ENCODE results near the gene PHF21A.

Gene PHF21A

DNA sequence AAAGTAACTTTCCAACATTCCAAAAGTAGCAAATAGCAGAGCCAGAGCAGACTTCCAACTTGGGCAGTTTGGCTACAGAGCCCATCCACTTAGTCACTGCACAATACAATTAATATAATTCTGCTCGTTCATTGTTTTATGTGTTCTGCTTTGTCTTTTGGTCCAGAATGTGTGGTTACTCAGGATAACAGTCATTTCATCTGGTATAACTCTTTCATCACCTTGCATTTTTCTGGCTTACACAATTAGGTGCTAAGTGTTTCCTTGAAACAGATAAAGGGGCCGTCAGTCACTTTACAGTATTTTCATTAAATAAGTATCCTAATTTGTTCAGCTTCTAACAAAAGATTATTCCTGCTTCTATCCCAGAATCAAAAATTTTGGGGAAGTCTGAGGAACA lies 111.6 kb downstream of the PHF21A start:
- Histone ChIP-seq H4K20me1 (ENCODE audit: insufficient read depth, low read length, poor library complexity, severe bottlenecking) (peaks cover 9% of the 10 kb centered on the region), H3K4me2 (ENCODE audit: low read depth, low read length, poor library complexity, severe bottlenecking) (no peak overlapping the region), H3K79me2 (ENCODE audit: insufficient read depth, low read length) (no peaks in the 10 kb centered on the region; the same call in 1 of the 2 replicates), H3K36me3 (ENCODE audit: insufficient read depth, low read length) (peaks cover 8% of the 10 kb centered on the region; the same call in 1 of the 2 replicates), H3K9me2 (replicated peaks; ENCODE audit: low read depth, low read length) (no peaks in the 10 kb centered on the region), H2AFZ (ENCODE audit: low read length) (no peak overlapping the region), H3K9ac (ENCODE audit: low read depth, low read length, poor library complexity, severe bottlenecking) (no peak overlapping the region), H3K4me1 (ENCODE audit: insufficient read depth, low read length, poor library complexity, severe bottlenecking) (no peaks in the 10 kb centered on the region), H3K27me3 (ENCODE audit: insufficient read depth, low read length, poor library complexity, severe bottlenecking) (no peaks in the 10 kb centered on the region), H3F3A (ENCODE audit: low read depth) (no peaks in the 10 kb centered on the region), H3K9me3 (ENCODE audit: insufficient read depth, low read depth, low read length) (no peaks in the 10 kb centered on the region), H3K4me3 (ENCODE audit: low read length, poor library complexity, severe bottlenecking) (no peak overlapping the region)
- TF ChIP-seq, protein P1, sequence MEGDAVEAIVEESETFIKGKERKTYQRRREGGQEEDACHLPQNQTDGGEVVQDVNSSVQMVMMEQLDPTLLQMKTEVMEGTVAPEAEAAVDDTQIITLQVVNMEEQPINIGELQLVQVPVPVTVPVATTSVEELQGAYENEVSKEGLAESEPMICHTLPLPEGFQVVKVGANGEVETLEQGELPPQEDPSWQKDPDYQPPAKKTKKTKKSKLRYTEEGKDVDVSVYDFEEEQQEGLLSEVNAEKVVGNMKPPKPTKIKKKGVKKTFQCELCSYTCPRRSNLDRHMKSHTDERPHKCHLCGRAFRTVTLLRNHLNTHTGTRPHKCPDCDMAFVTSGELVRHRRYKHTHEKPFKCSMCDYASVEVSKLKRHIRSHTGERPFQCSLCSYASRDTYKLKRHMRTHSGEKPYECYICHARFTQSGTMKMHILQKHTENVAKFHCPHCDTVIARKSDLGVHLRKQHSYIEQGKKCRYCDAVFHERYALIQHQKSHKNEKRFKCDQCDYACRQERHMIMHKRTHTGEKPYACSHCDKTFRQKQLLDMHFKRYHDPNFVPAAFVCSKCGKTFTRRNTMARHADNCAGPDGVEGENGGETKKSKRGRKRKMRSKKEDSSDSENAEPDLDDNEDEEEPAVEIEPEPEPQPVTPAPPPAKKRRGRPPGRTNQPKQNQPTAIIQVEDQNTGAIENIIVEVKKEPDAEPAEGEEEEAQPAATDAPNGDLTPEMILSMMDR (conservative IDR thresholded peaks at IDR 0.05; ENCODE audit: low read length), result no peak
- TF ChIP-seq EZH2phosphoT487 (IDR thresholded peaks at IDR 0.05; ENCODE audit: borderline replicate concordance), result no peak

- Histone ChIP-seq H3K36me3 (ENCODE audit: insufficient read depth, low read length) (peaks cover 5% of the 10 kb centered on the region; the same call in 1 of the 2 replicates), H2AFZ (ENCODE audit: low read length) (no peak overlapping the region), H3F3A (ENCODE audit: low read depth) (no peaks in the 10 kb centered on the region), H3K79me2 (ENCODE audit: insufficient read depth, low read length) (peaks cover 7% of the 10 kb centered on the region; the same call in 1 of the 2 replicates), H3K9ac (ENCODE audit: low read depth, low read length, poor library complexity, severe bottlenecking) (no peak overlapping the region), H3K4me3 (ENCODE audit: low read length, poor library complexity, severe bottlenecking) (no peak overlapping the region), H4K20me1 (ENCODE audit: insufficient read depth, low read length, poor library complexity, severe bottlenecking) (peaks cover 9% of the 10 kb centered on the region), H3K4me1 (ENCODE audit: insufficient read depth, low read length, poor library complexity, severe bottlenecking) (peaks cover 8% of the 10 kb centered on the region), H3K27me3 (ENCODE audit: insufficient read depth, low read length, poor library complexity, severe bottlenecking) (no peaks in the 10 kb centered on the region), H3K9me3 (ENCODE audit: insufficient read depth, low read depth, low read length) (no peaks in the 10 kb centered on the region), H3K4me2 (ENCODE audit: low read depth, low read length, poor library complexity, severe bottlenecking) (no peak overlapping the region), H3K9me2 (replicated peaks; ENCODE audit: low read depth, low read length) (no peaks in the 10 kb centered on the region)
- no peak for TF ChIP-seq EZH2phosphoT487 (IDR thresholded peaks at IDR 0.05; ENCODE audit: borderline replicate concordance)
- TF ChIP-seq, protein P1 (conservative IDR thresholded peaks at IDR 0.05; ENCODE audit: low read length), result peak; percentile 88
Measured at GRCh38 chr11:46006418-46007070, 114.7 kb downstream of the PHF21A start.

GRCh38 chr11:46003572-46003971 lies 117.7 kb downstream of the PHF21A start:
- no peak overlapping the region for H3K9ac ChIP-seq (ENCODE audit: low read depth, low read length, poor library complexity, severe bottlenecking)

More at GRCh38 chr11:46003572-46003971, 117.7 kb downstream of the PHF21A start:
- Histone ChIP-seq H3K36me3 (ENCODE audit: insufficient read depth, low read length) (peaks cover 5% of the 10 kb centered on the region; the same call in 1 of the 2 replicates), H3F3A (ENCODE audit: low read depth) (no peaks in the 10 kb centered on the region), H3K4me2 (ENCODE audit: low read depth, low read length, poor library complexity, severe bottlenecking) (peak overlapping the region; percentile 38), H3K9me3 (ENCODE audit: insufficient read depth, low read depth, low read length) (no peaks in the 10 kb centered on the region), H2AFZ (ENCODE audit: low read length) (no peak overlapping the region), H4K20me1 (ENCODE audit: insufficient read depth, low read length, poor library complexity, severe bottlenecking) (peaks cover 4% of the 10 kb centered on the region), H3K4me1 (ENCODE audit: insufficient read depth, low read length, poor library complexity, severe bottlenecking) (peaks cover 8% of the 10 kb centered on the region), H3K9me2 (replicated peaks; ENCODE audit: low read depth, low read length) (no peaks in the 10 kb centered on the region), H3K79me2 (ENCODE audit: insufficient read depth, low read length) (peaks cover 10% of the 10 kb centered on the region; the same call in 1 of the 2 replicates), H3K27me3 (ENCODE audit: insufficient read depth, low read length, poor library complexity, severe bottlenecking) (no peaks in the 10 kb centered on the region), H3K4me3 (ENCODE audit: low read length, poor library complexity, severe bottlenecking) (no peak overlapping the region)
- TF ChIP-seq EZH2phosphoT487 (IDR thresholded peaks at IDR 0.05; ENCODE audit: borderline replicate concordance), result no peak
- TF ChIP-seq, protein P1 (conservative IDR thresholded peaks at IDR 0.05; ENCODE audit: low read length), result no peak
